SJSA1 (cell line): Measurements from ENCODE around the gene IFNE. TPM values are rescaled to one million over a fixed set of nuclear protein-coding genes. Genes with fewer than 3 reads are reported as not detected.

Experiments
- DNase-seq, 2 experiments: peaks; one replicate each; pipeline ENCODE4 v3.0.0-alpha.2; 2015 to 2020; ENCODE audit warnings: low spot score in 2 of 2, low read depth in 1 of 2
- H3K27ac ChIP-seq: fragments of 250-450 bp; sonication (Bioruptor Pico); 2 replicates; pipeline ENCODE4 v1.5.1; 2020; ENCODE audit warnings: mild to moderate bottlenecking, moderate library complexity
- H3K27me3 ChIP-seq: fragments of 250-450 bp; sonication (Bioruptor Pico); replicated peaks from 2 replicates; pipeline ENCODE4 v1.5.1; 2020; ENCODE audit warnings: mild to moderate bottlenecking, moderate library complexity
- H3K36me3 ChIP-seq: fragments of 250-450 bp; sonication (Bioruptor Pico); 2 replicates; pipeline ENCODE4 v1.5.1; 2020; ENCODE audit warnings: mild to moderate bottlenecking
- H3K4me1 ChIP-seq: fragments of 250-450 bp; sonication (Bioruptor Pico); replicated peaks from 2 replicates; pipeline ENCODE4 v1.6.1; 2021; ENCODE audit warnings: mild to moderate bottlenecking
- H3K4me3 ChIP-seq: fragments of 250-450 bp; sonication (Bioruptor Pico); 2 replicates; pipeline ENCODE4 v1.5.1; 2020; ENCODE audit warnings: mild to moderate bottlenecking
- H3K9me3 ChIP-seq: fragments of 250-450 bp; sonication (Bioruptor Pico); replicated peaks from 2 replicates; pipeline ENCODE4 v1.5.1; 2020; ENCODE audit warnings: mild to moderate bottlenecking
- total RNA-seq: library from RNA; depleted of rRNA; stranded (reverse); fragments of >200 nt; shearing (Covaris generic); gene quantifications from 2 replicates; pipeline ENCODE4 v1.2.3, GENCODE V29; 2014; rRNA removed

The IFNE gene, protein sequence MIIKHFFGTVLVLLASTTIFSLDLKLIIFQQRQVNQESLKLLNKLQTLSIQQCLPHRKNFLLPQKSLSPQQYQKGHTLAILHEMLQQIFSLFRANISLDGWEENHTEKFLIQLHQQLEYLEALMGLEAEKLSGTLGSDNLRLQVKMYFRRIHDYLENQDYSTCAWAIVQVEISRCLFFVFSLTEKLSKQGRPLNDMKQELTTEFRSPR
- 0.24 TPM in 1 of 2 replicates, not detected in the other for total RNA-seq

DNA sequence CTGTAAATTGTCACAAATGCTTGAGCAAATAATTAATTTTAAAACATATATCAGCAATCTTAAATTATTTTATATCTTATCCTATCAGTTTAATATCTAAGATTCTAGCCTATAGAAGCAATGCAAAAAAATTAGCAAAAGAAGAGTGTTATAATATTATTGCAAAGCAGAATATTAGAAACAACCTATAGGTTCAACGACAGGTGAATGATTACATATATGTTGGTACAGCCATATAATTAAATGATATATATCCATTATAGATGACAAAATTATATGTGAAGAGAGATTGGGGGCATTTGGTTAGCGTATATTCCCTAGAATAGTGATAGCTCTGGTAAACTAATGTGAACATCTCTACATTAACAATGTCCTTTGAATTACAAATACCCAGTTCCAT lies at the start of gene IFNE:
Gene IFNE, minus strand, starts transcription at position 101 of the 400 bp plus-strand sequence. CDS start 619 bp downstream, outside the sequence.
- H3K4me3 ChIP-seq = no peak within 1 kb of the TSS
- H3K27ac ChIP-seq = no peak within 1 kb of the TSS
- H3K4me1 ChIP-seq = peaks cover 5% of the 10 kb centered on the region; the same call in 1 of the 2 replicates
- no peaks in the 10 kb centered on the region for H3K9me3 ChIP-seq
- no peaks in the 10 kb centered on the region for H3K27me3 ChIP-seq
- no peaks in the 10 kb centered on the region for H3K36me3 ChIP-seq
- DNase-seq = no peak

DNA sequence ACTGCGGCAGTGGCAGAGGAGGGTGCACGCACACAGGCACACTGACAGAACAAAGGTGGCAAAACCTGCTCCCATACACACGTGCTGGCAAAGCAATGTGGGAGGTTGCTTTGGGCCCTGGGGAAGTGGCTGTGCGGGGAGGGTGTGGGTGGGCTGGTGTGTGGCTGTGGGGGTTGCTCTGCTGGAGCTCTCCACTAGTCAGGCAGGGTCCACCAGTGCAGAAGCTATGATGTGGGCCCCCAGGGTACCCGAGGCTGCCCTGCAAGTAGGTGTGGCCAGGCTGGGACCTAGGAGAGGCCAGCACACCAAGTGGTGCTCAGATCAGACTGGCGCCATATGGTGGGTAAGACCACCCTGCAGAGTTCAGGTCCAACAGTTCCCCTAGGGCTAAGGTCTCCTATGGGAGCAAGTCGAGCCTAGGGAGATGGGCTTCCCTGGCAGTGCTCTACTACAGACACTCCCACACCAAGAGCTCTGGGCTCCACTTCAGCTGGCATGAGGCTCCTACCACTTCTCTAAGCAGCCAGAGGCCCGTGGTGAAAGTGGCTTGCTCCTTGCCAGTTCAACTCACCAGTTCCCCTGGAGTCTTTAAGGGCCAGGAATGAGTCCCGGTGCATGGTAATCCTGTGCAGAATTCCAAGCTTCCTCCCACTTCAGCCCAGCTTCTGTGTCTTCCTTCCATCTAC lies 46.2 kb upstream of the IFNE start:
- H3K9me3 ChIP-seq = no peaks in the 10 kb centered on the region
- H3K27ac ChIP-seq = no peak overlapping the region
- no peaks in the 10 kb centered on the region for H3K27me3 ChIP-seq
- no peaks in the 10 kb centered on the region for H3K4me1 ChIP-seq
- no peak for DNase-seq
- peaks cover 10% of the 10 kb centered on the region; the same call in 1 of the 2 replicates for H3K36me3 ChIP-seq
- H3K4me3 ChIP-seq = no peak overlapping the region

DNA sequence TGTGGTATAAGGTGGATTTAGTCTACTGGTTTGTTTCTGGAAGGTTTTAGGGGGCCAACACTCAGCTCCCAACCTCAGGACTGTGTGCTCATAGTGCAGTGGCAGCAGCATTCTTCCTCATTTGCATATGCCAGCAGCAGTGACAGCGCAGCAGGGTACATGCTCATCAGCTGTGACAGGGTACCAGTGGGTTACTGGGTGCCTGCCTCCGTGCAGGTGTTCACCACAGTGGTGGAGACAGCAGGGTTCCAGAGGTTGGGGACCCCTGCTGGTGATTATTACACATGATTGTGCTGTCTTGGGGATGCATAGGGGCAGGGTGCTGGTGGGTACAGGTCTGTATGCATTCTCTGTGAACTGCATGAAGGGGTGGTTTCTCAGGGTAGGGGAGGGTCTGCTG lies 45.5 kb upstream of the IFNE start:
- no peaks in the 10 kb centered on the region for H3K4me1 ChIP-seq
- no peak overlapping the region for H3K4me3 ChIP-seq
- H3K9me3 ChIP-seq = no peaks in the 10 kb centered on the region
- H3K36me3 ChIP-seq = peaks cover 10% of the 10 kb centered on the region; the same call in 1 of the 2 replicates
- no peak for DNase-seq
- H3K27ac ChIP-seq = no peak overlapping the region
- no peaks in the 10 kb centered on the region for H3K27me3 ChIP-seq

DNA sequence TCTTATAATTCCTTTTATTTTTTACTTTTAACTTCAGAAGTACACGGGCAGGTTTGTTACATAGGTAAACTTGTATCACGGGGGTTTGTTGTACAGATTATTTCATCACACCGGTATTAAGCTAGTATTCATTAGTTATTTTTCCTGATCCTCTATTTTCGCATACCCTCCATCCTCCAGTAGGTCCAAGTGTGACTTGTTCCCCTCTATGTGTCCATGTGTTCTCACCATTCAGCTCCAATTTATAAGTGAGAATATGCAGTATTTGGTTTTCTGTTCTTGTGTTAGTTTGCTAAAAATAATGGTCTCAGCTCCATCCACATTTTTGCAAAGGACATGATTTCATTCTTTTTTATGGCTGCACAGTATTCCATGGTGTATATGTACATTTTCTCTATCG lies 43.1 kb upstream of the IFNE start:
- no peaks in the 10 kb centered on the region for H3K27me3 ChIP-seq
- no peak for DNase-seq
- H3K9me3 ChIP-seq = no peaks in the 10 kb centered on the region
- no peaks in the 10 kb centered on the region for H3K4me1 ChIP-seq
- peaks cover 10% of the 10 kb centered on the region; the same call in 1 of the 2 replicates for H3K36me3 ChIP-seq
- H3K4me3 ChIP-seq = no peak overlapping the region
- no peak overlapping the region for H3K27ac ChIP-seq

DNA sequence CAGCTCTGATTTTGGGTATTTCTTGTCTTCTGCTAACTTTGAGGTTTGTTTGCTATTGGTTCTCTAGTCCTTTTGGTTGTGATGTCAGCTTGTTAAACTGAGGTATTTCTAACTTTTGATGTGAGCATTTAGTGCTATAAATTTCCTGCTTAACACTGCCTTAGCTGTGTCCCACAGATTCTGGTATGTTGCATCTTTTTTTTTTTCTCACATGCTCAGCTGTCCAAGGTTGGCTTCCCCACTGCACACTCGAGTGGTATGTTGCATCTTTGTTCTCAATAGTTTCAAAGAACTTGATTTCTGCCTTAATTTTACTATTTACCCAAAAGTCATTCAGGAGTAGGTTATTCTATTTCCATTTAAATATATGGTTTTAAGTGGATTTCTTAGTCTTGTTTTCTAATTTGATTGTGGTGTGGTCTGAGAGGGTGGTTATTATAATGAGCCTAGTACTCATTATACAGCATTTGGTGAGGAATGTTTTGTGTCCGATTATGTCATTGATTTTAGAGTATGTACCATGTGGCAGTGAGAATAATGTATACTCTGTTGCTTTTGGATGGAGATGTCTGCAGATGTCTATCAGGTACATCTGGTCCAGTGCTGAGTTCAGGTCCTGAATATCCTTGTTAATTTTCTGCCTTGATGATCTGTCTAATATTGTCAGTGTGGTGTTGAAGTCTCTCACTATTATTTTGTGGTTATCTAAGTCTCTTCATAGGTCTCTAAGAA lies 42.2 kb upstream of the IFNE start:
- H3K4me1 ChIP-seq = no peaks in the 10 kb centered on the region
- H3K9me3 ChIP-seq = no peaks in the 10 kb centered on the region
- H3K27me3 ChIP-seq = no peaks in the 10 kb centered on the region
- no peak for DNase-seq
- H3K27ac ChIP-seq = no peak overlapping the region
- peaks cover 10% of the 10 kb centered on the region; the same call in 1 of the 2 replicates for H3K36me3 ChIP-seq
- H3K4me3 ChIP-seq = no peak overlapping the region

DNA sequence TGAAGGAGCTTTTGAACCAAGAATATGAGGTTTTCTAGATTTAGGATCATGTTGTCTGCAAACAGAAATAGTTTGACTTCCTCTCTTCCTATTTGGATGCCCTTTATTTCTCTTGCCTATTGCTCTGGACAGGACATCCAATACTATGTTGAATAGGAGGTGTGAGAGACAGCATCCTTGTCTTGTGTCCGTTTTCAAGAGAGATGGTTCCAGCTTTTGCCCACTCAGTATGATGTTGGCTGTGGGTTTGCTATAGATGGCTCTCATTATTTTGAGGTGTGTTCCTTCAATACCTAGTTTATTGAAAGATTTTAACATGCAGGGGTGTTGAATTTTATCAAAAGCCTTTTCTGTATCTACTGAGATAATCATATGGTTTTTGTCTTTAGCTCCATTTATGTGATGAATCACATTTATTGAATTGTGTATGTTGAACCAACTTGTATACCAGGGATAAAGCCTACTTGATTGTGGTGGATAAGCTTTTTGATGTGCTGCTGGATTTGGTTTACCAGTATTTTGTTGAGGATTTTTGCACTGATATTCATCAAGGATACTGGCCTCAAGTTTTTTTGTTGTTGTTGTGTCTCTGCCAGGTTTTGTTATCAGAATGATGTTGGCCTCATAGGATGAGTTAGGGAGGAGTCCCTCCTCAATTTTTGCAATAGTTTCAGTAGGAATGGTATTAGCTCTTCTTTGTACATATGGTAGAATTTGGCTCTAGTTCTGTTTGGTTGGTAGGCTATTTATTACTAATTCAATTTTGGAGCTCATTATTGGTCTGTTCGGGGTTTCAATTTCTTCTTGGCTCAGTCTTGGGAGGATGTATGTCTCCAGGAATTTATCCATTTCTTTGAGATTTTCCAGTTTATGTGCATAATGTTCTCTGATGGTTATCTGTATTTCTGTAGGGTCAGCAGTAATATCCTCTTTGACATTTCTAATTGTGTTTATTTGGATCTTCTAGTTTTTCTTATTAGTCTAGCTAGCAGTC lies 41.2 kb upstream of the IFNE start:
- no peaks in the 10 kb centered on the region for H3K9me3 ChIP-seq
- DNase-seq = no peak
- H3K4me1 ChIP-seq = no peaks in the 10 kb centered on the region
- H3K27ac ChIP-seq = no peak overlapping the region
- peaks cover 10% of the 10 kb centered on the region; the same call in 1 of the 2 replicates for H3K36me3 ChIP-seq
- no peaks in the 10 kb centered on the region for H3K27me3 ChIP-seq
- no peak overlapping the region for H3K4me3 ChIP-seq

DNA sequence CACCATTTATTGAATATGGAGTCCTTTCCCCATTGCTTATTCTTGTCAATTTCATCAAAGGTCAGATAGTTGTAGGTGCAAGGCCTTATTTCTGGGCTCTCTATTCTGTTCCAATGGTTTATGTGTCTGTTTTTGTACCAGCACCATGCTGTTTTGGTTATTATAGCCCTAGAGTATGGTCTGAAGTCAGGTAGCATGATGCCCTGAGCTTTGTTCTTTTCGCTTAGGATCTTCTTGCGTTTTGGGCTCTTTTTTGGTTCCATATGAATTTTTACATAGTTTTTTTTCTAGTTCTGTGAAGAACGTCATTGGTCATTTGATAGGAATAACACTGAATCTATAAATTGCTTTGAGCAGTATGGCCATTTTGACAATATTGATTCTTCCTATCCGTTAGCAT lies 40.2 kb upstream of the IFNE start:
- Histone ChIP-seq H3K4me3 (no peak overlapping the region), H3K27ac (no peak overlapping the region), H3K9me3 (no peaks in the 10 kb centered on the region), H3K27me3 (no peaks in the 10 kb centered on the region), H3K36me3 (peaks cover 6% of the 10 kb centered on the region; the same call in 1 of the 2 replicates), H3K4me1 (no peaks in the 10 kb centered on the region)
- no peak for DNase-seq

DNA sequence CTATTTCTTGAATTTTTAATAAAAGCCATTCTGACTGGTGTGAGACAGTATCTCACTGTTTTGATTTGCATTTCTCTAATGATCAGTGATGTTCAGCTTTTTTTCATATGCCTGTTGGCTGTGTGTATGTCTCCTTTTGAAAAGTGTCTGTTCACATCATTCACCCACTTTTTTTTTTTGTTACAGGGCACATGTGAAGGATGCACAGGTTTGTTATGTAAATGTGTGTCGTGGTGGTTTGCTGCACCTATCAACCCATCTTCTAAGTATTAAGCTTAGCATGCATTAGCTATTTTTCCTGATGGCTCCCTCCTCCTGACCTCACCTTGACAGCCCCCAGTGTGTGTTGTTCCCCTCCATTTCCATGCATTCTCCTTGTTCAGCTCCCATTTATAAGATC lies 39.3 kb upstream of the IFNE start:
- Histone ChIP-seq H3K36me3 (0 out of 2 replicates have a peak, but pooled peaks cover 3% of the 10 kb centered on the region), H3K4me1 (no peaks in the 10 kb centered on the region), H3K27ac (no peak overlapping the region), H3K27me3 (no peaks in the 10 kb centered on the region), H3K9me3 (no peaks in the 10 kb centered on the region), H3K4me3 (no peak overlapping the region)
- DNase-seq = no peak

DNA sequence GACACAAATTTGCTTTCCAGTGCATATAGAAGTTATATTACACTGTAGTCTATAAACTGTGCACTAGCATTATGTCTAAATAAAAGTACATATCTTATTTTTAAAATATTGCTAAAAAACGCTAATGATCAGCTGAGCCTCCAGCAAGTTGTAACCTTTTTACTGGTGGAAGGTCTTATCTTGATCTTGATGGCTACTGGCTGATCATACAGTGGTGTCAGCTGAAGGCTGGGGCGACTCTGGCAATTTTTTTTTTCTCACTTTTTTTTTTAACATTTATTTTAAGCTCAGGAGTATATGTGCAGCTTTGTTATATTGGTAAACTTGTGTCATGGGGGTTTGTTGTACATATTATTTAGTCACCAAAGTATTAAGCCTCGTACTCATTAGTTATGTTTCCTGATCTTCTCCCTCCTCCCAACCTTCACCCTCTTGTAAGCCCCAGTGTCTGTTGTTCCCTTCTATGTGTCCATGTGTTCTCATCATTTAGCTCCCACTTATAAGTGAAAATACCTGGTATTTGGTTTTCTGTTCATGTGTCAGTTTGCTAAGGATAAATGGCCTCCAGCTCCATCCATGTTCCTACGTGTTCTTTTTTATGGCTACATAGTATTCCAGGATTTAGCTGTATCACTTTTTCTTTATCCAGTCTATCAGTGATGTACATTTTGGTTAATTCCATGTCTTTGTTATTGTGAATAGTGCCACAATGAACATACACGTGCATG lies 38.6 kb upstream of the IFNE start:
- Histone ChIP-seq H3K27me3 (no peaks in the 10 kb centered on the region), H3K4me1 (no peaks in the 10 kb centered on the region), H3K4me3 (no peak overlapping the region), H3K27ac (no peak overlapping the region), H3K9me3 (no peaks in the 10 kb centered on the region), H3K36me3 (0 out of 2 replicates have a peak, but pooled peaks cover 3% of the 10 kb centered on the region)
- no peak for DNase-seq

DNA sequence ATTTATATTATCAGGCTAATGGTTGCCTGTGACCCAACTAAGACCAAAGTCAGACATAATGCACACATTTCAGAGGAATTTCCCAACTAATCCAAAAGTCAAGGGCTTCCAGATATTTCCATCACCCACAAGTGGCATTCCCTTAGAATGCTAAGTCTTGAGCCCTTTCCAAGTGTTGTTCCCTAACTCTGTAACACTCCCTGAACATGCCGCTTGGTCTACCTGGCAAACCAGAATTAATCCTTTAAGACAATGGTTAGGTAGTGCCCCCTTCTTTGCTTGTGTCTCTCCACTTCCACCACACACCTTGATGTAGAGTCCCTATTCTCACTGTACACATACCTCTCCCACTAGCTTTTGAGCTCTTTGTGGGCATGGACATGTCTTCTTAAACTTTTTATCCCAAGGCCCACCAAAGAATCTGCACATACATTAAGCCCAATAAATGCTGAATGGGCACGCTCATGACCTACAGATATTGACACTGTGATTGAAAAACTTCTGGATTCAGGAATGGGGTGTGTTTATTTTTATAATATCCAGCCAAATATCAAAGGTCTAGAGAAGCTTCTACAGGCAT lies 37.8 kb upstream of the IFNE start:
- H3K9me3 ChIP-seq = no peaks in the 10 kb centered on the region
- no peak overlapping the region for H3K27ac ChIP-seq
- no peaks in the 10 kb centered on the region for H3K36me3 ChIP-seq
- DNase-seq = no peak
- no peak overlapping the region for H3K4me3 ChIP-seq
- no peaks in the 10 kb centered on the region for H3K27me3 ChIP-seq
- H3K4me1 ChIP-seq = no peaks in the 10 kb centered on the region

DNA sequence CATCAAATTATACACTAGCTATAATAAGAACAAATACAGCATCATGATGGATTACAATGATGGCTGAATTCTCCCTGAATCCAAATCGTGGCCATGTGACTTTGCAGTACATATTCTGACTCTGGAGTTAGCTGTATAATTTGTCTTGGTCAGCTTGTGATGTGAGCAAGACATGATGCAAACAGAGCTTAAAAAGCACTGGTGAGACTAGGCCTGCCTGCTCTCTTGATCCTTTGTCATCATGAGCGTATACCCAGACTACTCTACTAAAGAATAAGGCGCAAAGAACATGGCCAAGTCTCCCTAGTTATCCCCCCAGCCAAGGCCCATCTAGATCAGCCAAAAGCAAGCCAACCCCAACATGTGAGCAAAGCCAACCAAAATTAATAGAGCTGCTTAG lies 34.7 kb upstream of the IFNE start:
- no peak for DNase-seq
- H3K27me3 ChIP-seq = no peaks in the 10 kb centered on the region
- H3K27ac ChIP-seq = no peak overlapping the region
- H3K4me3 ChIP-seq = no peak overlapping the region
- no peaks in the 10 kb centered on the region for H3K4me1 ChIP-seq
- H3K9me3 ChIP-seq = no peaks in the 10 kb centered on the region
- no peaks in the 10 kb centered on the region; the same call in 1 of the 2 replicates for H3K36me3 ChIP-seq

DNA sequence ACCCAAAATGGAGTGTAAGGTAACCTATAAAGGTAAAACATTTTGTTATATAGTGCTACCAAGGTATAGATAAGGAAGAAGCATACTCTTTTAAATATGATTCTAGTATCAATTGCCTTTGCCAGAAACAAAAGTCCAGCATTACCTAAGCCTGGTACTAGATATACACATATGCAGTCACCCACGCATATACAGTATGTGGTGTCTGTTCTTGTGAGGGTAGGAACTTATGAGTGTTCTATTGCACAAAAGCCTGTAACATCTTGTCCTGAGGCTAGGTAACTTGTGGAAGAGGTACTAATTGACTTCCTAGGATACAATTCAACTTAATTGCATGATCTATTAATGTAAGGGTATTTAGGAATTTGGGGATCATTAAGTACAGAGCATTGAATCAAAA lies 31.3 kb upstream of the IFNE start:
- Histone ChIP-seq H3K4me3 (no peak overlapping the region), H3K4me1 (no peaks in the 10 kb centered on the region), H3K36me3 (no peaks in the 10 kb centered on the region; the same call in 1 of the 2 replicates), H3K27me3 (no peaks in the 10 kb centered on the region), H3K27ac (no peak overlapping the region), H3K9me3 (no peaks in the 10 kb centered on the region)
- DNase-seq = no peak
